Smooth muscle cell (in vitro differentiated cells): Measurements from ENCODE around the gene NGB. TPM values are rescaled to one million over a fixed set of nuclear protein-coding genes. Genes with fewer than 3 reads are reported as not detected.

Experiments used
- DNase-seq: peaks from one replicate; lab custom pipeline; 2025; ENCODE audit not compliant: unreplicated experiment; lab: John Stamatoyannopoulos, UW
- H2AFZ ChIP-seq: fragments of 200-600 bp; sonication (generic); 2 replicates; pipeline ENCODE4 v1.6.0; 2016; ENCODE audit warnings: antibody characterized with exemption, low read depth, mild to moderate bottlenecking
- H3F3A ChIP-seq: fragments of 200-600 bp; sonication (generic); 2 replicates; pipeline ENCODE4 v1.6.0; 2017; ENCODE audit warnings: antibody characterized with exemption, low read depth
- H3K27ac ChIP-seq: fragments of 200-600 bp; sonication (generic); 2 replicates; pipeline ENCODE4 v1.5.1; 2016; ENCODE audit warnings: low read depth, mild to moderate bottlenecking
- H3K27me3 ChIP-seq: fragments of 200-600 bp; sonication (generic); 2 replicates; pipeline ENCODE4 v1.6.1; 2016; ENCODE audit warnings: low read depth, mild to moderate bottlenecking
- H3K36me3 ChIP-seq: fragments of 200-600 bp; sonication (generic); 2 replicates; pipeline ENCODE4 v1.5.1; 2016; ENCODE audit warnings: low read depth
- H3K4me1 ChIP-seq: fragments of 200-600 bp; sonication (generic); 2 replicates; pipeline ENCODE4 v1.5.1; 2016; ENCODE audit warnings: low read depth
- H3K4me2 ChIP-seq: fragments of 200-600 bp; sonication (generic); 2 replicates; pipeline ENCODE4 v1.6.0; 2016; ENCODE audit warnings: mild to moderate bottlenecking
- H3K4me3 ChIP-seq: fragments of 200-600 bp; sonication (generic); 2 replicates; pipeline ENCODE4 v1.5.1; 2016; ENCODE audit warnings: mild to moderate bottlenecking
- H3K79me2 ChIP-seq: fragments of 200-600 bp; sonication (generic); 2 replicates; pipeline ENCODE4 v1.6.0; 2016; ENCODE audit warnings: low read depth, mild to moderate bottlenecking
- H3K9ac ChIP-seq: fragments of 200-600 bp; sonication (generic); 2 replicates; pipeline ENCODE4 v1.6.0; 2016; ENCODE audit warnings: low read depth
- H3K9me3 ChIP-seq: fragments of 200-600 bp; sonication (generic); replicated peaks from 2 replicates; pipeline ENCODE4 v1.5.1; 2016; ENCODE audit warnings: low read depth
- H4K20me1 ChIP-seq: fragments of 200-600 bp; sonication (generic); 2 replicates; pipeline ENCODE4 v1.6.0; 2016; ENCODE audit warnings: low read depth
- WGBS: methylation state at CpG from one replicate; pipeline ENCODE4 v1.1.7; 2016; ENCODE audit warnings: low lambda C conversion rate; 5-methylcytosine and 5-hydroxymethylcytosine counted together
- polyA plus RNA-seq: library from polyadenylated mRNA; unstranded; fragments of >200 nt; fragmentation: Nextera tagmentation; extraction: Ambion mirVana; gene quantifications from 2 replicates; pipeline ENCODE4 v1.2.1, GENCODE V29; 2016
- total RNA-seq: library from RNA; depleted of rRNA; stranded (reverse); fragments of >200 nt; gene quantifications from 2 replicates; pipeline ENCODE4 v1.2.3, GENCODE V29; 2014
- TF ChIP-seq, protein P1 (sequence below): fragments of 200-600 bp; sonication (generic); IDR thresholded peaks from 2 replicates; pipeline ENCODE4 v1.5.1; 2017; ENCODE audit warnings: borderline replicate concordance, mild to moderate bottlenecking, antibody characterized with exemption; ENCODE audit not compliant: insufficient read depth, poor library complexity, severe bottlenecking

NGB gene
- total and polyA plus RNA-seq, 2 experiments from 2014 or later, result not detected

DNA sequence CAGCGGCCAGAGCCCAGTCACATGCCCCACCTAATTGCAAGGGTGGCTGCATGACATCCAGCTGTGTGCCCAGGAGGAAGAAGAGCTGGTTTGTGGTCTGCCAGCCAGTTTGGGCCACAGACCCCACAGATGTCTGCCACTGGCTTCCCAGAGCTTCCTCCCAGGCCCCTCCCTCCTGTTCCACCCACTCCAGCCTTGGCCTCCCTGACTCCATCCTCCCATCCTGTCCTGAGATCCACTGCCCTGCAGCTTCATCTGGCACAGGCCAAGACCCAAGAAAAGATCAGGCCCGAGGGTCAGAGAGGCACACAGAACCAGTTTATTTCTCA is 5.9 kb downstream of the NGB start:
- H4K20me1 ChIP-seq, result no peaks in the 10 kb centered on the region

DNA sequence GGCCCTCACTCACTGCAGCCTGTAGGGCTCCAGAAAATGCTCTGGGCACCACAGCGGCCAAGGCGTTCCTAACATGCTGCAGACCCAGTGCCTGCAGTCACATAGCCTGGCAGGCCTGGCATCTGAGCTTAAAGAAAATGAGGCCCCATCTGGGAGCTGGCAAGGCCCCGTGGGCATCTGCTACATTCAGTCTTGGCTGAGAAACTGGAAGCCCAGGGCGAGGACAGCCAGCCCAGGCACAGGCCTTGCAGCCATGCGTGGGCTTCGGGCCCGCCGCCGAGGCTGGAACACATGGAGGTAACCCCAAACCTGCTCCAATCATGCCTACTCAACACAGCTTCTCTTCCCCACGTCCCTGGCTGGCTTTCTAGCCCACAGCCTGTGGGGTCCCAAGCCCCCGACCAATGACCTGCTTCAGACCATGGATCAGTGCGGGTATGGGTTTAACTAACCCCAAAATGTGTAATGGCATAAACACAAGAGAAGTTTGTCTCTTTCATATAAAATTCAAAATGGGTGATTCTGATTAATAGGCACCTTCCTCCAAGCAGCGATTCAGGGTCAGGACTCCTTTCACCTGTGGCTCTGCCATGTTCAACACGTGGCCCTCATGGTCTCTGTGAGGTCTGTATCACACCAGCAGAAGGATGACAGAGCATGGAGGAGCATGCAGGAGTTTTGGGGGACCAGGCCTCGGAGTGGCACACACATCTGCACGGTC is 6.4 kb downstream of the NGB start:
- no peaks in the 10 kb centered on the region for H3K79me2 ChIP-seq
- H3K4me2 ChIP-seq, result no peak overlapping the region
- H3K9ac ChIP-seq, result no peak overlapping the region
- DNase-seq, result no peak
- H3K27ac ChIP-seq, result no peak overlapping the region
- no peaks in the 10 kb centered on the region for H3K4me1 ChIP-seq
- whole genome bisulfite sequencing, result 92% methylated on average over 16 of the region's 16 CpGs
- TF ChIP-seq, protein P1, sequence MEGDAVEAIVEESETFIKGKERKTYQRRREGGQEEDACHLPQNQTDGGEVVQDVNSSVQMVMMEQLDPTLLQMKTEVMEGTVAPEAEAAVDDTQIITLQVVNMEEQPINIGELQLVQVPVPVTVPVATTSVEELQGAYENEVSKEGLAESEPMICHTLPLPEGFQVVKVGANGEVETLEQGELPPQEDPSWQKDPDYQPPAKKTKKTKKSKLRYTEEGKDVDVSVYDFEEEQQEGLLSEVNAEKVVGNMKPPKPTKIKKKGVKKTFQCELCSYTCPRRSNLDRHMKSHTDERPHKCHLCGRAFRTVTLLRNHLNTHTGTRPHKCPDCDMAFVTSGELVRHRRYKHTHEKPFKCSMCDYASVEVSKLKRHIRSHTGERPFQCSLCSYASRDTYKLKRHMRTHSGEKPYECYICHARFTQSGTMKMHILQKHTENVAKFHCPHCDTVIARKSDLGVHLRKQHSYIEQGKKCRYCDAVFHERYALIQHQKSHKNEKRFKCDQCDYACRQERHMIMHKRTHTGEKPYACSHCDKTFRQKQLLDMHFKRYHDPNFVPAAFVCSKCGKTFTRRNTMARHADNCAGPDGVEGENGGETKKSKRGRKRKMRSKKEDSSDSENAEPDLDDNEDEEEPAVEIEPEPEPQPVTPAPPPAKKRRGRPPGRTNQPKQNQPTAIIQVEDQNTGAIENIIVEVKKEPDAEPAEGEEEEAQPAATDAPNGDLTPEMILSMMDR, result no peak
- H3K36me3 ChIP-seq, result no peaks in the 10 kb centered on the region
- no peaks in the 10 kb centered on the region for H3F3A ChIP-seq
- no peaks in the 10 kb centered on the region for H3K9me3 ChIP-seq
- H4K20me1 ChIP-seq, result no peaks in the 10 kb centered on the region
- H3K27me3 ChIP-seq, result peaks cover 33% of the 10 kb centered on the region
- no peak overlapping the region for H2AFZ ChIP-seq
- no peak overlapping the region for H3K4me3 ChIP-seq

More for the DNA sequence above, 5.9 kb downstream of the NGB start:
- no peaks in the 10 kb centered on the region for H3K4me1 ChIP-seq
- no peak overlapping the region for H3K9ac ChIP-seq
- peaks cover 38% of the 10 kb centered on the region for H3K27me3 ChIP-seq
- no peak overlapping the region for H3K4me2 ChIP-seq
- 85% methylated on average over 2 of the region's 2 CpGs for WGBS
- H3F3A ChIP-seq, result no peaks in the 10 kb centered on the region
- H3K4me3 ChIP-seq, result no peak overlapping the region
- no peaks in the 10 kb centered on the region for H3K9me3 ChIP-seq
- TF ChIP-seq, protein P1, result no peak
- no peak for DNase-seq
- no peak overlapping the region for H2AFZ ChIP-seq
- no peaks in the 10 kb centered on the region for H3K79me2 ChIP-seq
- no peak overlapping the region for H3K27ac ChIP-seq
- no peaks in the 10 kb centered on the region for H3K36me3 ChIP-seq

DNA sequence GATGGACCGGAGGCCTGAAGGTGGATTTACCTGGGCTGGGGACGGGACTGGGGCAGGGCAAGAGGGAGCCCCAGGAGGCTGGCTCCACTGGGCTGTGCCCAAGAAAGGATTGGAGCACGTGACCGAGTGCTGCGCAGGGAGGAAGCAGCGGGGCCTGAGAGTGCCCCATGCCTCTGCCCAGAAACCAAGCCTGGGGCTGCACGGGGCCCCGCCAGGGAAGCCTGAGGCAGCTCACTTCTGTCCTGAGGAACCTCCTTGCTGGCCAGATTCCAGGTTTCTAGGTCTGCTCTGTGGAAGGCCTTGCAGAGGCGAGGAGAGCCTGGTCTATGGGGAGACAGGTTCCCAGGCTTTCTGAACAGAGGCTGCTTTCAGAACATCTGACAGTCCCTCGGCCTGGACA is 10.4 kb downstream of the NGB start:
- Histone ChIP-seq H3K79me2 (no peaks in the 10 kb centered on the region), H3K4me1 (no peaks in the 10 kb centered on the region)
- WGBS, result 90% methylated on average over 9 of the region's 10 CpGs

More for the DNA sequence above, 10.4 kb downstream of the NGB start:
- Histone ChIP-seq H3K4me3 (no peak overlapping the region), H3F3A (no peaks in the 10 kb centered on the region), H3K4me2 (no peak overlapping the region), H3K9ac (no peak overlapping the region), H3K27ac (no peak overlapping the region), H4K20me1 (no peaks in the 10 kb centered on the region), H2AFZ (no peak overlapping the region), H3K9me3 (no peaks in the 10 kb centered on the region), H3K27me3 (peaks cover 15% of the 10 kb centered on the region), H3K36me3 (no peaks in the 10 kb centered on the region)
- TF ChIP-seq, protein P1, result no peak
- DNase-seq, result no peak
